ENCODE measurements around the gene CDRT15L2.
"Not testable (repeated sequence)": the region's sequence is repeated elsewhere in the genome, so short reads cannot be mapped to it uniquely, and the experiment has no call there.

Gene CDRT15L2

GRCh38 chr17:20579424-20579823, at the start of gene CDRT15L2:
TSS of gene CDRT15L2 (plus strand) at chr17:20579724. CDS start at chr17:20579744, 20 bp downstream.
- not testable (repeated sequence) for H3K4me3 Mint-ChIP-seq; H3K4me1 Mint-ChIP-seq; H3K27me3 Mint-ChIP-seq; ATAC-seq (ENCODE audit: low read depth); H3K9me3 Mint-ChIP-seq; DNase-seq (ENCODE audit: low spot score in 2 of 2); H3K36me3 Mint-ChIP-seq; H3K27ac Mint-ChIP-seq

- H3K27me3 Mint-ChIP-seq; H3K4me3 Mint-ChIP-seq; H3K36me3 Mint-ChIP-seq; H3K9me3 Mint-ChIP-seq; ATAC-seq (ENCODE audit: low read depth); H3K4me1 Mint-ChIP-seq; DNase-seq (ENCODE audit: low spot score in 2 of 2); H3K27ac Mint-ChIP-seq: not testable (repeated sequence)
Measured at GRCh38 chr17:20530104-20530503, 49.4 kb upstream of the CDRT15L2 start.

GRCh38 chr17:20532544-20533090, 46.9 kb upstream of the CDRT15L2 start:
- peaks cover 11% of the 10 kb centered on the region for H3K4me1 Mint-ChIP-seq
- not testable (repeated sequence) for H3K9me3 Mint-ChIP-seq; H3K27me3 Mint-ChIP-seq; H3K27ac Mint-ChIP-seq; DNase-seq (ENCODE audit: low spot score in 2 of 2); ATAC-seq (ENCODE audit: low read depth); H3K36me3 Mint-ChIP-seq
- H3K4me3 Mint-ChIP-seq, result peak overlapping the region; percentile 80

DNA sequence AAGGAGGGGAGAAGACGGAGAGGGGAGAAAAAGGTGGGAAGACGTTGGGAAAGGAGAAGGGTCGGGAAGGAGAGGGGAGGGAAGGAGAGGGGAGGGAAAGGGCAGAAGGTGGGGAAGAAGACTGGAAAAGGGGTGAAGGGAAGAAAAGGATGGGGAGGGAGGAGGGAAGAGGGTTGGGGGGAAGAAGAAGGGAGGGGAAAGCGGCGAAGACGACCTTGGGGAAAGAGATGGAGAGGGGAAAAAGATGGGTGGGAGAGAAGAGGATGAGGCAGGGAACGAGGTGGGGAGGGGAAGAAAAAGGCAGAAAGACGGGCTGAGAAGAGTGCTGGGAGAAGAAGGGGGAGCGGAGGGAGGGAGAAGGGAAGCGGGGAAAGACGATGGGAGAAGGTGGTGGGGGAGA, 46.3 kb upstream of the CDRT15L2 start:
- Mint-ChIP-seq H3K4me1 (peaks cover 11% of the 10 kb centered on the region), H3K4me3 (peak overlapping the region; percentile 65)
- not testable (repeated sequence) for H3K27me3 Mint-ChIP-seq; H3K27ac Mint-ChIP-seq; H3K36me3 Mint-ChIP-seq; H3K9me3 Mint-ChIP-seq; ATAC-seq (ENCODE audit: low read depth); DNase-seq (ENCODE audit: low spot score in 2 of 2)

DNA sequence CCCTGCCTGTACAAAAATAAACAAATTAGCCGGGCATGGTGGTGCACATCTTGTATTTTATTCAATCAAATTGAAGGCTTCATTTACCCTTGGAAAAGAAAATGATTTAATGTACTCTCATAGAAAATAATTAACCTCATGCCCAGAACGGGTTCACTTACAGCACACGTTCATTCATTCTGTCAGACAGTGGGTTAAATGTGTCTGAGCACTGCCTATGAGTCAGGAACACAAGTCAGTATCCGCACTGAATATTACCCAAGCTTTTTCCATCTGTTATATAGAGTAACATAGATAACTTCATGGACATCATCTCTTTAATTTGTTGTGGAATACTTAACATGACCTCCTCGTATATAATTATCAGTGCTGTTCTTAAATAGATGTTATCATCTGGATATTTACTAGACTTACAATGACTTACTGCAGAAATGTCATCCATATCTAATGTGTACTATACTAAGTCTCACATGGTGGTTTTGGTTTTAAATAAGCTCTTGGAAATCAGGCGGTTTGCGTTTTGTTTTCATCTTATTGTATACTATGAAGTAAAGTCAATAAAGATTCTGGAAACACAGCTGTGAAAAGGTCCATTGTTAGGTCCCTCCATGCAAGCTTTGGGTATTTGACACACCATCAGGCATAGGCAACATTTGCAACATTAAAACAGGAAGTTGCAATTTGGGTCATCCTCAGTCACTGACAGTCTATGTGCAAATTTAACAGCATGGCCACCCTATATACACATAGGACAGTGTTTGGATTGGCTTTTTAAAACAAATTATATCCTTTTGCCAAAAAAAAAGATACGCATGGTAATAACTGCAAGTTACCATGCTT, 44.6 kb upstream of the CDRT15L2 start:
- not testable (repeated sequence) for H3K4me3 Mint-ChIP-seq; DNase-seq (ENCODE audit: low spot score in 2 of 2); H3K27me3 Mint-ChIP-seq; H3K9me3 Mint-ChIP-seq; H3K36me3 Mint-ChIP-seq
- Mint-ChIP-seq H3K27ac (peak overlapping the region; percentile 32), H3K4me1 (peaks cover 11% of the 10 kb centered on the region)
- peak; percentile 37 for ATAC-seq (ENCODE audit: low read depth)

- not testable (repeated sequence) for H3K27ac Mint-ChIP-seq; DNase-seq (ENCODE audit: low spot score in 2 of 2); H3K4me1 Mint-ChIP-seq; H3K36me3 Mint-ChIP-seq; H3K9me3 Mint-ChIP-seq; H3K27me3 Mint-ChIP-seq; H3K4me3 Mint-ChIP-seq
- peak; percentile 88 for ATAC-seq (ENCODE audit: low read depth)
Measured at GRCh38 chr17:20540414-20540813, 39.1 kb upstream of the CDRT15L2 start.

GRCh38 chr17:20540865-20541264, 38.7 kb upstream of the CDRT15L2 start:
- ATAC-seq (ENCODE audit: low read depth), result peak; percentile 47

DNA sequence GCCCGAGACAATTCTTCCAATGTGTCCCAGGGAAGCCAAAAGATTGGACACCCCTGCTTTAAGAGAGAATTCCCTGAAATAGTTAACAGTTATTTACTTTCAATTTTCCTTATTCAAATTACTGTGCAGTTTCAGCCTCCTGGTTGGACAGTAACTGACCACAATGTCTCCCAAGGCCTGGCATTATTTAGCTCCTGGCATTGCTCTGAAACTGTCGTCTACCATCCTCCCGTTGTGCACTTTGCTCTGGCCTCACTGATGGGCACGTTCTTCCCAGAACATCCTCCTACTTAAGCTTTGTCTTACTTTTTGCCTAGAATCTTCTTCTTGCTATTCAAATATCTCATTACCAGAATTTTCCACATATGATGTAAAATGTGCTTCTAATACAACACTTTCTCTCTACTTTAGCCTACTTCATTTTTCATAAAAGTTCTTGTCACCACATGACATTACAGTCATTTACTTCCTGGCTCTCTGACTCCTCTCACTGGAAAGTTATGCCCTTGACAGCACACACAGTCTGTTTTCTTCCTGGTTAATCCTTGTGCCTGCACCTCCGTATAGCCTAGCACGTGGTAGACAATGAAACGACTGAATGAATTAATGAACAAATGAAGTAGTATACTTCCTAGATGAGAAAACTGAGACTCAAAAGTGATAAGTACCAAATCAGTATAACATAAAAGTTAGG, 37.5 kb upstream of the CDRT15L2 start:
- H3K27ac Mint-ChIP-seq; H3K36me3 Mint-ChIP-seq; ATAC-seq (ENCODE audit: low read depth); H3K4me1 Mint-ChIP-seq; DNase-seq (ENCODE audit: low spot score in 2 of 2); H3K9me3 Mint-ChIP-seq; H3K27me3 Mint-ChIP-seq: not testable (repeated sequence)
- peak overlapping the region; percentile 4 for H3K4me3 Mint-ChIP-seq

More at GRCh38 chr17:20540865-20541264, 38.7 kb upstream of the CDRT15L2 start:
- not testable (repeated sequence) for DNase-seq (ENCODE audit: low spot score in 2 of 2); H3K27me3 Mint-ChIP-seq; H3K36me3 Mint-ChIP-seq; H3K27ac Mint-ChIP-seq; H3K9me3 Mint-ChIP-seq; H3K4me1 Mint-ChIP-seq
- peak overlapping the region; percentile 37 for H3K4me3 Mint-ChIP-seq

DNA sequence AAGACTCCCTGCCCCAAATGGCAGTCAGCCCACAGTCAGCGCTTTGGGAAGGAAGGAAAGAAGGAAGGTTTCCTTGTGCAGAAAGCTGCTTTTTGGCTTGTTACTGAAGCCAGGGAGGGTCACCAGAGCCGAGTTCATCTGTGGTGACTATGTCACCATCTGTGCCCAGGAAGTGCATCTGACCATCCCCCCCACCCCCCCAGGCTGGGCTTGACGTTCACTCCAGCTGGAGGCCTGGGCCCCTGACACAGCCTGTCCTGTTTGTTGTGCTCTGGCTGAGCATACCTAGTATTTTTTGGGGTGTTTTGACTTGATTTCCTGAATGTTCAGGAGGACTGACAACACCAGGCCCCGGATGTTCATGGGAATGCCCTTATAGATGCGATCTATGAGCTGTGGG, 31.6 kb upstream of the CDRT15L2 start:
- not testable (repeated sequence) for H3K9me3 Mint-ChIP-seq; DNase-seq (ENCODE audit: low spot score in 2 of 2); H3K36me3 Mint-ChIP-seq

GRCh38 chr17:20552920-20553319, 26.6 kb upstream of the CDRT15L2 start:
- H3K4me3 Mint-ChIP-seq; H3K4me1 Mint-ChIP-seq; DNase-seq (ENCODE audit: low spot score in 2 of 2); ATAC-seq (ENCODE audit: low read depth); H3K36me3 Mint-ChIP-seq; H3K27me3 Mint-ChIP-seq; H3K9me3 Mint-ChIP-seq; H3K27ac Mint-ChIP-seq: not testable (repeated sequence)

More for the DNA sequence above, 31.6 kb upstream of the CDRT15L2 start:
- not testable (repeated sequence) for ATAC-seq (ENCODE audit: low read depth); H3K27me3 Mint-ChIP-seq; H3K27ac Mint-ChIP-seq; H3K4me3 Mint-ChIP-seq; H3K4me1 Mint-ChIP-seq

GRCh38 chr17:20554728-20555127, 24.8 kb upstream of the CDRT15L2 start:
- H3K9me3 Mint-ChIP-seq, result not testable (repeated sequence)

GRCh38 chr17:20555135-20556010, 24.2 kb upstream of the CDRT15L2 start:
- not testable (repeated sequence) for H3K9me3 Mint-ChIP-seq, H3K4me3 Mint-ChIP-seq, H3K27ac Mint-ChIP-seq, H3K27me3 Mint-ChIP-seq, H3K36me3 Mint-ChIP-seq, H3K4me1 Mint-ChIP-seq
- peak; percentile 100 for ATAC-seq (ENCODE audit: low read depth)
- peak in 1 of 2 donors; percentile 11 for DNase-seq (ENCODE audit: low spot score in 2 of 2)

More at GRCh38 chr17:20554728-20555127, 24.8 kb upstream of the CDRT15L2 start:
- not testable (repeated sequence) for ATAC-seq (ENCODE audit: low read depth); H3K36me3 Mint-ChIP-seq; H3K4me3 Mint-ChIP-seq; H3K27ac Mint-ChIP-seq; DNase-seq (ENCODE audit: low spot score in 2 of 2); H3K27me3 Mint-ChIP-seq; H3K4me1 Mint-ChIP-seq

GRCh38 chr17:20558096-20558495, 21.4 kb upstream of the CDRT15L2 start:
- ATAC-seq (ENCODE audit: low read depth); H3K4me3 Mint-ChIP-seq; H3K36me3 Mint-ChIP-seq; H3K9me3 Mint-ChIP-seq; H3K27me3 Mint-ChIP-seq; H3K27ac Mint-ChIP-seq: not testable (repeated sequence)
- peak in 1 of 2 donors; percentile 8 for DNase-seq (ENCODE audit: low spot score in 2 of 2)
- peaks cover 11% of the 10 kb centered on the region for H3K4me1 Mint-ChIP-seq

Measured in memory B cell (primary cell).